NCI-H146 (cell line): Measurements from ENCODE around the gene FBXO41.
A peak's percentile ranks its signal among the peaks of the same experiment; 100 is the strongest.
"Not testable (repeated sequence)": the region's sequence is repeated elsewhere in the genome, so short reads cannot be mapped to it uniquely, and the experiment has no call there.

ENCODE experiments used
- DNase-seq: peaks from one replicate; lab custom pipeline; 2025; lab: John Stamatoyannopoulos, UW

FBXO41 gene

DNA sequence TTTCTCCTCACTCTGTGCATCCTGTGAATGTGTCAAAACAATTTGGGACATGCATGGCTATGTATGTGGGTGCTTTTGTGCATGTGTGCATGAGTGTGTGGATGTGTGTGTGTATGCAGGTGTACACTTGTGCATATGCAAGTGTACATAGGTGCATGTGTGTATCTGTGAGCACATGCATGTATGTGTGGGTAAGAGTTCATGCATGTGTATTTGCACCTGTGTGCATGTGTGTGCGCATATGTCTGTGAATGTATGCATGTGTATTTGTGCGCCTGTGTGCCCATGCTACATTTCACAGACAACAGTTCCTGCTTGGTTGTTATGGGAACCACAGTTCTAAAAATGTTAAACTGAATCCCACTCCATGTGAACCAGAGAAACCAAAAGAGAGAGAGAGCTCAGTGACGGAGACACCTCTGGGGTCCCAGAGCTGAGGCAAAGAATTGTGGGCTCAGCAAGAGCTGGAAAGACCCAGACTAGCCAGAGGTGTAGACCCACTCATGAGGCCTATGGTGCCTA, 1.9 kb upstream of the FBXO41 start:
- no peak for DNase-seq

DNA sequence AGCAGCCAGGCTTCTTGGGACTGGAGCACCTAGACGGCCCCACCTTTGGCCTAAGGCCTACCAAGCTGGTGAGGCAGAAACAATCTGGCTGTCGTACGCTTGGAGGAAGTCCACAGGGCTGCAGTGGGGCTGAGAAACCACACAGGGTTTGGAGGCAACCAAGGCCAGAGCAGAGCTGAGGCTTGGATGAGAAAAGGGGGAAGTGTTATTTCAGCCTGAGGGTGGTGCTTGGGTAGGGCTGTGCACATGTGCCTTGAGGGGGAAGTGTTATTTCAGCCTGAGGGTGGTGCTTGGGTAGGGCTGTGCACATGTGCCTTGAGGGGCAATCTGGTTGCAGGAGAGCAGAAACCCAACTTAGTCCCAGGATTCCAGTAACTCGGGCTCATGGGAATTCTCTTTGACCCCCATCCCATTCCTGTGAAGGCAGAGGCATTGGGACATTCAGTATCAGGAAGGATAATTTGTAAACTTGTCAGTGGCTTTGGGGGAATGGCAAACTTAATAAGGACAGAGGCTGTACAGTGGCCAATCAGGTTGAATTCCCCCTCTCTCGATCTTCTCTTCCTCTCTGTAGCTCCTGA, 971 bp upstream of the FBXO41 start:
- peak; percentile 35 for DNase-seq

DNA sequence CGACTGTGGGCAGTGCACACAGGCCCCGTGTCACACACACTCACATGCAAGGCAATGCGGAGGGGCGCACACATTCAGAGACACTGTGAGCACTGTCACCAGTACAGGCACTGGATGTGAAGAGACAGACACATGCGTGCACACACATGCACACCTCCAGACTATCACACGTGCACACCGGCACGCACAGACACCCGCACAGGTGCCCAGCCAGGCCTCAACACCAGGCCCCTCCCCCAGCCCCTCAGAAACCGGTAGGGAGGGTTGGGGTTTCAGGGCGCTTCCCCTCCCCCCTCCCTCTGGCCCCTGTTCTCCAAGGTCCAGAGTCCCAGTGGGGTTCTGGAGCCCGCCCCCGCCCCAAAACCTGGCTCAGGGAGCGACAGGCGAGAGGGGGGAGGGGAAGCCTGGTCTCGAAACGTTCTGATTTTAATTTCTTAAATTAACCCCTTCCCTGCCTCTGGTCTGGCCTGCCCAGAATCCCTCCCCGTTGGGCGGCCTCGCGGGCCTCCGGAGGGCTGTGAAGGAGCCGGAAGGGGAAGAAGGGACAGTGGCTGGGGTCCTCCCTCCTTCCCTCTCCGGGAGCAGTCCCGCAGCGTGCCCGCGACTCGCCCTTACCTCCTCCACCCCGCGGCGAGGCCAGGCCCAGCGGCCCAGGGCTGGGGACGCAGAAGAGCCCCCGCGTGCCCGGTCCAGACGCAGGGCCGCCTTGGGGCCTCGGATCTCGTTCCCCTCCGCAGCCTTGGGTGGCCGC, 558 bp downstream of the FBXO41 start:
- peak; percentile 66 for DNase-seq

DNA sequence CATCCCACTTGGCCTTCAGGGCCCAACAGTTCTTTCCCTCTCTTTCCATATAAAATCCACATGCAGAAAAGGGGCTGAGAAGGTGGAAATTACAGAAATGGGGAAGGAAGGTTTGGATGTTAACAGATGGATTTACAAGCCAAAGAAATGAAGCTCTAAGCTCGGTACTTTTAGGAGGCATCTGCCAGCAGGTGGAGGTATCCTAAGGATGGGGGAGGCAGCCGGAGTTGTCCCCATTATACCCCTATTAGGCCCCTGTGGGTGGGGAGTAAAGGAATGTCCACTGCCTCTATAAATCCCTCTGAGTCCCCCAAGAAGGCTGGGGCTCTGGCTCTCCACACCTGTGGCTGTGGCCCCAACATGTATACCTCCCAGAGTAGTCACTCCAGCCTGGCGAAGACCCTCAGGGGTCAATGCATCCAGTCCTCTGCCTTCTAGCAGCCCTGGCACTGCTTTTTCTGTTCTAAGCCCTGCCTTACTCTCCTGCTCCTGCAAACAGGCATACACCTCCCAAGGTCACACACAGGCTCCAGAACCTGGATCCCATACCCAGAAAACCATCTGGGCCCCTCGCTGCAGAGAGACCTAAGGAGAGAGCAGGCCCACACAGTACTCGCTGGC, 1.2 kb downstream of the FBXO41 start:
- DNase-seq: no peak

DNA sequence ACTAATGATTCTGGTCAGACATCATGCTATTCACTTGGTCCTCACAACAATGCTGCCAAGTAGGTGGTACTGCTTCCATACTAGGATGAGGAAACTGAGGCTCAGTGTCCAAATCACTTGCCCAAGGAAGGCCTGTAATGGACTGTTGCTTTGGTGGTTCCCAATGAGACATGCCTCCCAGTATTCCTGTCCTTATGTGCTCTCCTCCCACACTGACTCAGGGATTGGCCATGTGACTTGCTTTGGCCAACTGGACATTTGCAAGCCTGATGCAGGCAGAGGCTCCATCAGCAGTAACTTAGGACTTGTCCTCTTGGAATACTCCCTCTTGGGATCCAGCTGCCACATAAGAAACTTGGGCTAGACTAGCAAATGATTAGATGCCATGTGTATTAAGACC, 3.0 kb downstream of the FBXO41 start:
- DNase-seq: no peak

DNA sequence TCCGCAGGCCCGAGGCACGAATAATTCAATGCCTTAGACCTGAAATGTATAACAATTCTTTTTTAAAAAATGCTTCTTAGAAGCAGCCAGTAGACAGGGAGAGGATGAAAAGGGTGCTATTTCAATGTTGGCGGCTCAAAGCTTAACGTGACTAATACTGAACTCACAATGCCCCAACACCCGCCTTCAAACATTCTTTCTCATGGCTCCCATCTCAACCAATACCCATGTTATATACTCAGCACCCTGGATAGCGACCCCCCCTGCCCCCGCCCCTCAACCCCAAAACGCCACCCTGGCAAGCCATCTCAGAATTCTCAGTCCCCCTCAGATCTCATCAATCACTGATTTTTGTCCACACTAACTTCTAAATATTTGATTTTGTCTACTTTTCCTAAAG, 4.4 kb downstream of the FBXO41 start:
- no peak for DNase-seq

DNA sequence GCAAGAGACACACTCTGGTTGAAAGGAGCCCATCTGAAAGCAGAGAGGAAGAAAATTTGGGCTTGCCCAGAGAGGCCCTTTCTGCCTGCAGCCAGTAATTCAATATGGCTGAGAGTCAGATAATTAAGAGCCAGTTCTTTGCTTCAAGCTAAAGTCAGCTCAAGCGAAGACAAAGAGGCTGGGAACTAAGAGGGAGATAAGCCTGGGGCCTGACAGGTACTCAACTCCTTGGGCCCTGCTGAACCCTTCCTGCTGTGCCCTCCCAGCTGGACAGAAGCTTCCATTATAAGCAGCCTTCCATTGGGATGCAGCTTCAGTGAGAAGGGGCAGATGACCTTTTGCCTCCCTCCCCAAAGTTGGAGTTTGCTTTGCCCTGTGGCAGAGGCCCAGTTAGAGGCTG, 12.0 kb downstream of the FBXO41 start:
- no peak for DNase-seq

DNA sequence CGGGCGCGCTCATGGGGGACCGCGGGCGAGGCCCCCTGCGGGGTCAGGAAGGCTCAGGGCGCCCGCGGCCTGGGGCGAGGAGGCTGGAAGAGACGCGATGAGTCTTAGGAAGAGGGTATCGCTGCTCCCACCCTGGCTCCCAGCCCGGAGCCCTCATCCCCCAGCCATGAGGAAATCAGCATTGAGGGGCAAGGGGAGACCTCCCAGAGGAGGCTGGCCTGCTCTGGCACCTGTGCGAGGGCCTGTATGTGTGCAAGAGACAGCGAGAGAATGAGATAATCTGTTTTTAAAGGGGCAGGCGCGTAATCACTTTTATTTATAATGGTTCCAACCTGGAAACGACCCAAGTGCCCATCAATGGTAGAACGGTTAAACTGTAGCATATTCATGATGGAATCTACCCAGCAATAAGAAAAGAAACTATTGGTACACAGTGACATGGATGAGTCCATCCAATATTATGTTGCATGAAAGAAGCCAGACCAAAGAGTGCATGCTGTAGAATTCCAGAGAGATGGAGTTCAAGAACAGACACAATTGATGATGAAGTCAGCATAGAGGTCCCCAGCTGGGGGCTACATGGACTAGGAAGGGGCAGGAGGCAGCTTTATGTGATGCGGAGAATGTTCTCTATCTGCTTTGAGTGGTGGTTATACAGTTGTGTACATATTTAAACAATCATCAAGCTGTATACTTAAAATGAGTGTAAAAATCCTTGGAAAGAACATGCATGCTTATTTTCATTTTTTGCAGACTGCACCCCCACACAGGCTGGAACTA, 14.4 kb downstream of the FBXO41 start:
- DNase-seq: peak; percentile 53

DNA sequence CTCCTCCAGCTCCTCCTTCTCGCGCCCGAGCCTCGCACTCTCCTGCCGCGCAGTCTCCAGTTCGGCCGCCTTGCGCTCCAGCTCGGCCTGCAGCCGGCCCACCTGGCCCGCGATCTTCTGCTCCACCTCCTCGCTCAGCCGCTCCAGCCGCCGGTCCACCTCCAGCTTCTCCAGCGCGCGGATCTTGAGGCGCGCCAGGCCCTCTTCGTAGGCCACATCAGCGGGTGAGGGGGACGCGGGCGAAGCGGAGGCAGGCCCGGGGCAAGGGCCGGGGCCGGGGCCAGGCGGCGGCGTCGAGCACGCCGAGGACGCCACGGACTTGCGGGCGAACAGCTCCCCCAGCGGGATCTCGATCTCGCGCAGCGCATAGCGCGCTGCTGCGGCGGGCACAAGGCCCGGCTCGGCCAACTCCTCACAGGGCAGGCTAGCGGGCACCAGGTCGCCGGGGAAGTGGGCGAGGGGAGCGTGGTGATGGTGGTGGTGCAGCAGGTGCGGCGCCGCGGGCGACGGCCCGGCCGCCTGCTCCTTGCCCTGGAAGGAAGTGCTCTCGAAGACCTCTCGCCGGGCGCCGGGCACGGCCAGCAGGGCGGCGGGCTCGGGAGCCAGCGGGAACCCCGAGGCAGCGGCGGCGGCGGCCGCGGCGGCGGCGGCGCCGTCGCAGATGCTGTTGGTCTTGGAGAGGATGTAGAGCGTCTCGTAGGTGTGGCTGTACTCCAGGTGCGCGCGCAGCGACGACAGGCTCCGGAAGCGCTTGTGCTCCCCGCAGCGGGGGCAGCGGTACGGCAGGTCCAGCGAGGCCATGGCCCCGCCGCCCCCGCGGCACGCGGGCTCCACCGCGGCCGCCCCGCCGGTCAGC, 15.2 kb downstream of the FBXO41 start:
- peak; percentile 93 for DNase-seq

DNA sequence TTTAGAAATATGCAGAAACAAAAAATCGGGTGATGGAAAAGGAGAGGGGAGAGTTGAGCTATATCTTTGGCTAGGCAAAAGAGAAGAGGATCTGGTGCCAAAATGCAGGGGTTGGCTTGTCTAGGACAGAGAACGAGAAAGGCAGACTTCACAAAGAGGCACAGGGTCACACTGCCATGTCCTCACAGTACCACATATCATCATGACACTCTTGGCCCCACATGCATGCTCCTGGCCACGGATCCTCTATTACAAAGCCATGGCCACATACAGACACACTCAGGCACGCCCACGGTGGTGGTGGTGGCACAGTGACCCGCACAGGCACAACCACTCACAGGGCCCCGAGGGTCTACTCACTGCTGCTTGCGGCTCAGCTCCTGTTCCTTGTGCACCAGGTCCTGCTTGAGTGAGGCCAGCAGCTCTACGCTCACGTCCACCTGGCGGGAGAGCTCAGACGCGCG, 15.9 kb downstream of the FBXO41 start:
- no peak for DNase-seq

DNA sequence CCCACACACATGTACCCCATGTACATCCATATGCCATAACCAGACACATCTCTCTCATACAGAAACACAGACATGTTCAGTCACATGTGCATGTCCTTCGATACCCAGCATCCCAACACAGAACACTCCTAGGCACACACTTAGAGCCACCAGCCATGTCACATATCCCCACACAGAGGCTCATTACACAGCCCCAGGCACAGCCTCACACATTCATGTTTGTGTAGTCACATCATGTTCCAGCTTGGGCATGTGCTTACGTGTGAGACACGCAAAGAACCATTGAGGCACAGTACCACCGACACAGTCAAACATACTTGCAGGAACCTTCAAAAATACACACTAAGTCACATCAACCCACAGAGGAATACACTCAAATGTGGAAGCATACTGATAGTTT, 17.3 kb downstream of the FBXO41 start:
- DNase-seq: no peak

DNA sequence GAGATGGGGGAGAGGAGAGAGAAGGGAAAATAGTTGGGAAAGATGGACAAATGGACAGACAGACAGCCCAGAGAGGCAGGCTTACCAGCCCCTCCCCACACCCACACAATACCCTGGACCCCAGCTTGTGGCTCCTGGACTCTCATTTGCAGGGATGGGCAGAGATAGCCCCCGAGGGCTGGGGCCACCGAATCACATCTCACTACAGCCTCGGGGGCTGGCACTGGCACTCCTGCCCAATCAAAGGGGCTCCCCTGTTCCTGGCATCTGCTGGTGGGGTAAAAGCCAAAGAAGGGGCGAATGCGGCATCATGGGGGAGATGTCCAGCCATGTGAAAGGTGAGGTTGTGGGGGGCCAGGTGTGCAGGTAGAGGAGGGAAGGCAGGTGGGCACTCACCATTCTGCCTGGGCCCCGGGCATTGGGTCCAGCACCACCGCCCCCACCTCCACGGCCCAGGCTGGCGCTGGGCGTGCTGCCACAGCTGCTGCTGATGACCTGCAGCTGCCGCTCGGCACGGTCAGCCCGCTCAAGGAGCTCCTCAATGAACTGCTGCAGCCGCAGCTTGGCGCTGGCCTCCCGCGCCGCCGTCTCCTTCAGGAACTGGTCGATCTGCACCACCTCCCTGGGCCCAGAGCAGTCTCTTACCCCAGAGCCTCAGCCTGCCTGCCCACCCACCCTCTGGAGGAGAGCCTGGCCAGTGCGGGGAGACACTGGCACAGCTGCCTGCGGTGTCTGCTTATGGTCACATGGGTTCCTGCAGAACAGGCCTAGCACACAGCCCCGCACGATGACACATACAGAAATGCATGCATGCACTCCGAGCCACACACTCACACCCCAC, 18.0 kb downstream of the FBXO41 start:
- DNase-seq: no peak

DNA sequence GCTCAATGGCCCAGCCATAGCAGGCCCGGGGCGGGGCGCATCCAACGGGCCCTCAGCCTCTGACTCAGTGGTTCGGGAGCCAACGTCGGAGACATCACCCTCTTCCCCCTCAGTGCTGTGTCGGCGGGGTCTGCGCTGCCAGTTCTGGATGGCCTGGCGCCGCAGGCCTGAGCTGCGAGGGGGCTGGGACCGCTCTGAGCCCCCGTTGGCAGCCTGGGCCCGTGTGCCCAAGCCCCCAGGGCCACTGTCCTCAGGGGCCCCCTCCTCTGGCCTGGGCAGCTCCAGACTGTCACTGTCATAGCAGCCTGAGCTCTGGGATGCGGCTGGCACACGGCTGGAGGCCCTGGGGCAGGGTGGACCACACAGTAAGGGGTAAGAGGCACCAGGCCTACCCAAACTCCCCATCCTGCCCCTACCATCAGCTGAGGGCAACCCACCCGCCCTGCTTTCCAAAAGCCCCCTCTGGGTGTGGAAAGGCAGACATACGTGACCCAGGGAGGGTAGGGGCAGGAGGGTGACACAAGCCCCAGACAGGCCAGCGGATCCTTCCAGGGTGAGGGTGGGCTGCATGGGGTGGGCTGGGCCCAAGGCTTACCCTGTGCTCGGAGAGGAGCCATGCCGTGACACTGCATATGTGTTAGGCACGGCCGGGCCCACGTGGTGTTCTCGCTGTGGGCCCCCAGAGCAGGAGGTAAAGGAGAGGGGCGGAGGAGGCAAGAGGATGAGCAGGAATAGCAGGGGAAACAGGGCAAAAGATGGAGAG, 18.8 kb downstream of the FBXO41 start:
- no peak for DNase-seq

DNA sequence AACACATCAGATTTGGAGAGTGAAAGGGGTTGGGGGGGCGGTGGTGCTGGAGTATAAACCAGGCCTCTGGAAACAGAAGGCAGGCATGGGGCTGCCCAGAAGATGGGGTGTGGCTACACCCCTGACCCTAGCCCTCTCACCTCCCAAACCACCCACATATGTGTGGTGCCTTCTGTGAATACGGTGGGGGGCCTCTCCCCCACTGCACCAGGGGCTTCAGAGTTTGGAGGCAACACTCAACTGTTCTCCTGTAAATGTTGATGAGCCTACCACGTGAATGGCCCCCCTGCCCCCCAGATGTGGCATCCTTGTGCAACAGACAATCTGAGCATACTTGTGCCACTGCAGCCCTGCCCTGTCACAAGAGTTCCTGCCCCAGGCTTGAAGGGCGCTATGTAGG, 19.5 kb downstream of the FBXO41 start:
- DNase-seq: no peak

DNA sequence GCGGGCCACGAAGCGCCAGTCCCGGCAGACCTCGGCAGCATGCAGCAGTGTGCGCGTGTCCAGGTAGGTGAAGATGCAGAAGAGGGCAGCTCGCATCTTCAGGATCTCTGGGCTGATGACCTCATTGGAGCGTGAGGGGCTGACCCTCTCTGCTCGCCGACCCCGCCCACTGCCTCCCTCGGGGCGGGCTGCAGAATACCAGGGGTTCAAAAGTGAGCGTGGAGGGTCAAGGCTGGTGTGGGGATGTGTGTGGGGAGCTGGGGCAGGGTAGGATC, 20.0 kb downstream of the FBXO41 start:
- no peak for DNase-seq

DNA sequence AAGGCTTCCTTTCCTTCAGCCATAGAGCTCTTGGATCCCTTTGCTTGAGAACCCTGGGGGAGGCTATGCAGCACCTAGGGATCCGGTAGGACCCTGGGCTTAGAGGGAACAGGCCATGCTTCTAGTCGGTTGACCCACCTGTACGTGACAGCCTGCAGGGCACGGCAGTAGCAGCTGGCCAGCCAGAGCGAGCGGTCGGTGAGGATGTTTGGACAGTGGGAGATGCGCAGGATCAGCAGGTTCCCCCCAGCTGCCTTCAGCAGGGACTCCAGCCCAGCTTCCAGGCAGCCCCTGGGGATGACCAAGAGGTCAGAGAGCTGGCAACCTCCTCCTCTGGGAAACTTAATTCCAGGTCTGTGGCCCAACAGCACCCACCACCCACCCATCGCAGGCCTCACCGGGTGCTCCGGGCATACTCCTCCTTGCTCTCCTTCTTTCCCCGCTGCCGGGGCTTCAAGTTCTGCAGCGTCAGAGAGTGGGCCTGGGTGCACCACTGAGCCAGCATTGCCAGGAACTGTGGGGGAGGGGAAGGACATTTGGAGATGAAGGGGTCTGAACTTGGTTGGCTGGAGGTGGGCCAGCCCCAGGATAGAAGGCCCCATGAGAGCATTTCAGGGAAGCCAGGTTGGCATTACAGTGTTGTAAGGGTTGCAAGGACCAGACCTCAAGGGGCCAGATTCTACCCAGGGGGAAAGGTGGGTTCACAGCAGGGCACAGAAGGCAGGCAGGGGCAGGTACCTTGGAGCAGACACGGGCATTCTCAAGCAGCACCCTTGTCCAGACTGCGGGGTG, 20.5 kb downstream of the FBXO41 start:
- no peak for DNase-seq

DNA sequence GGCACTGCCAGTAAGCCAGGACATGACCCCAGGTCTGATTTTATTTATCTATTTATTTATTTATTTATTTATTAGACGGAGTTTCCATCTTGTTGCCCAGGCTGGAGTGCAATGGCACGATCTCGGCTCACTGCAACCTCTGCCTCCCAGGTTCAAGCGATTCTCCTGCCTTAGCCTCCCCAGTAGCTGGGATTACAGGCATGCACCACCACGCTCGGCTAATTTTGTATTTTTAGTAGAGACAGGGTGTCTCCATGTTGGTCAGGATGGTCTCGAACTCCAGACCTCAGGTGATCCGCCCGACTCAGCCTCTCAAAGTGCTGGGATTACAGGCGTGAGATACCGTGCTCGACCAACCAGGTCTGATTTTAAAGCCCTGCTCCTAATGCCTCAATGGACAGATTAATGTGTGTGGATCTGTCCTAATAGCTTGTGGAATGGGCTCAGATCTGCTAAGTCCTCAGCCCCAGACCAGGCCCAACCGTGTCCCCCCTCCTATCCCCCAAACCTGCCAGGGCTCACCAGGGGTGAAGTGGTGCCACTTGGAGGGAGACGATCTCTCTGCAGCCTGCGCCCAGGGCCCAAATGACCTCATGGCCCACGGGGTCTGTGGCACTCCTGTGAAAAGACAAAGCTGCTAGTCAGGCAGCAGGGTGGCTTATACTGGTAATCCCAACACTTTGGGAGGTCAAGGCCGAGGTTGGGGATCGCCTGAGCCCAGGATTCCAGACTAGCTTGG, 21.4 kb downstream of the FBXO41 start:
- DNase-seq: not testable (repeated sequence)

DNA sequence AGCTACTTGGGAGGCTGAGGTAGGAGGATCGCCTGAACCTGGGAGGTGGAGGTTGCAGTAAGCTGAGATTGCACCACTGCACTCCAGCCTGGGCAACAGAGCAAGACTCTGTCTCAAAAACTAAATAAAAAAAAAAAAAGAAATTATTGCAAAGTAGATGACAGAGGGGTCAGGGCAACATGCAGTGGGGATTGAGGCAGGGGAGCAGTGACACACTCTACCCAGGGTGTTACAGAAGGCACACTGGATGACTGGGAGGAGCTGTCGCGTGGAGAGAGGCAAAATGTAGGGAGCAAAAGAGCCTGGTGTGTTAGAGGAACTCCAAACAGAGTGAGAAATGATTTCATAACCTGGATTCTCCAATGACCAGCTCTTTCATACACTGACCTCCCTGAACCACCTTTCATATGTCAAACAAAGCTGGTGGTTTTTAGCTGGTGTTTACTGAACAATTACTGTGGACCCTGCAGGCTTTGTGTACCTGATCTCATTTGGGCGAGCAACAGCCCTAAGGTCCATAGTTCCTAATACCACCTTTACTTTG, 22.1 kb downstream of the FBXO41 start:
- DNase-seq: peak; percentile 45
